HCT116 (cell line): ENCODE data around the gene JUN. TPM values are rescaled to one million over a fixed set of nuclear protein-coding genes. Genes with fewer than 3 reads are reported as not detected.

ENCODE experiments used
- ATAC-seq: fragments of 200-7000 bp; cut with Tn5 transposase; 2 replicates; pipeline ENCODE4 v1.9.1; 2020; ENCODE audit warnings: mild to moderate bottlenecking, moderate library complexity
- BruUV-seq: library from RNA; stranded (reverse); fragments of 400-500 nt; replicated peaks from 2 replicates; lab custom pipeline; 2021; lab: Mats Ljungman, UMichigan
- CTCF ChIA-PET: fragments of 300-600 bp; sonication (Branson Sonifier 250); formaldehyde crosslinking; loops from one replicate; lab custom pipeline; 2021; ENCODE audit warnings: antibody characterized with exemption; lab: Charles Lee
- POLR2A ChIA-PET: fragments of 300-600, 350-600 bp; sonication (Branson Sonifier 250); formaldehyde crosslinking; loops from one replicate; lab custom pipeline; 2021; ENCODE audit warnings: antibody characterized with exemption; lab: Charles Lee
- RAD21 ChIA-PET, 2 experiments: fragments of 300-600 bp; sonication (Branson Sonifier 250); formaldehyde crosslinking; loops; one replicate each; lab custom pipeline; 2023; ENCODE audit warnings: low total read pairs in 2 of 2; ENCODE audit not compliant: uncharacterized antibody in 2 of 2, unreplicated experiment in 2 of 2, low non-redundant PET in 1 of 2; lab: Charles Lee
- DNase-seq: peaks from one replicate; pipeline ENCODE4 v3.0.0-alpha.2; 2010; ENCODE audit warnings: low read depth, low spot score
- H2AFZ ChIP-seq: fragments of 200-600 bp; shearing (Covaris generic), sonication (generic); 2 replicates; pipeline ENCODE4 v1.6.1; 2017; ENCODE audit warnings: low read depth, mixed run types, mixed read lengths, antibody characterized with exemption, low read length; ENCODE audit not compliant: poor library complexity, severe bottlenecking
- H3K27ac ChIP-seq: 2 replicates; pipeline ENCODE4 v1.5.1; 2012; ENCODE audit warnings: low read depth, low read length
- H3K27me3 ChIP-seq: fragments of 200-600 bp; sonication (generic); 2 replicates; pipeline ENCODE4 v1.6.1; 2016; ENCODE audit warnings: mixed run types, low read length, mixed read lengths; ENCODE audit not compliant: insufficient read depth
- H3K36me3 ChIP-seq, 2 experiments: fragments of 200-500 bp in 1 of 2; fragments of 200-600 bp in 1 of 2; sonication (Bioruptor generic) in 1 of 2; sonication (generic) in 1 of 2; 2 replicates each; pipeline versions ENCODE4 v1.5.1 to v1.6.1; 2014 to 2016; ENCODE audit warnings: low read length in 2 of 2, inconsistent platforms in 1 of 2, mixed read lengths in 1 of 2, mixed run types in 1 of 2; ENCODE audit not compliant: insufficient read depth in 2 of 2, control insufficient read depth in 1 of 2
- H3K4me1 ChIP-seq, 2 experiments: fragments of 200-600 bp in 1 of 2; sonication (generic) in 1 of 2; 2 replicates each; pipeline versions ENCODE4 v1.5.1 to v1.6.1; 2012 to 2017; ENCODE audit warnings: low read length in 2 of 2, inconsistent platforms in 1 of 2, mild to moderate bottlenecking in 1 of 2, mixed read lengths in 1 of 2, mixed run types in 1 of 2, moderate library complexity in 1 of 2; ENCODE audit not compliant: insufficient read depth in 2 of 2, control insufficient read depth in 1 of 2
- H3K4me2 ChIP-seq: fragments of 200-600 bp; sonication (generic); 2 replicates; pipeline ENCODE4 v1.6.1; 2017; ENCODE audit warnings: mixed run types, low read length, mixed read lengths
- H3K4me3 ChIP-seq, 2 experiments: fragments of 200-600 bp in 1 of 2; sonication (generic) in 1 of 2; replicated peaks in 1 of 2; 2 replicates each; pipeline ENCODE4 v1.5.1; 2011 to 2016; ENCODE audit warnings: low read length in 2 of 2, control low read depth in 1 of 2, low read depth in 1 of 2, mild to moderate bottlenecking in 1 of 2, mixed read lengths in 1 of 2, mixed run types in 1 of 2
- H3K79me2 ChIP-seq: fragments of 200-600 bp; sonication (generic); 2 replicates; pipeline ENCODE4 v1.6.1; 2017; ENCODE audit warnings: mild to moderate bottlenecking, mixed run types, low read length, moderate library complexity, mixed read lengths; ENCODE audit not compliant: insufficient read depth
- H3K9ac ChIP-seq: fragments of 200-600 bp; sonication (generic); 2 replicates; pipeline ENCODE4 v1.6.1; 2016; ENCODE audit warnings: low read length, mixed read lengths
- H3K9me2 ChIP-seq: fragments of 200-600 bp; sonication (generic), shearing (Covaris generic); 2 replicates; pipeline ENCODE4 v1.6.1; 2017; ENCODE audit warnings: mixed run types, mild to moderate bottlenecking, moderate library complexity; ENCODE audit not compliant: insufficient read depth
- H3K9me3 ChIP-seq, 2 experiments: fragments of 200-500 bp in 1 of 2; fragments of 200-600 bp in 1 of 2; sonication (Bioruptor generic) in 1 of 2; sonication (generic) in 1 of 2; 2 replicates each; pipeline ENCODE4 v1.6.1; 2014 to 2017; ENCODE audit warnings: low read length in 2 of 2, mixed read lengths in 2 of 2, inconsistent platforms in 1 of 2, low read depth in 1 of 2, mild to moderate bottlenecking in 1 of 2, mixed run types in 1 of 2, moderate library complexity in 1 of 2; ENCODE audit not compliant: control insufficient read depth in 1 of 2, insufficient read depth in 1 of 2
- H4K20me1 ChIP-seq: fragments of 200-600 bp; sonication (generic), shearing (Covaris generic); 2 replicates; pipeline ENCODE4 v1.6.1; 2017; ENCODE audit warnings: mixed run types, mild to moderate bottlenecking, moderate library complexity; ENCODE audit not compliant: insufficient read depth
- CBX3 ChIP-seq: IDR thresholded peaks from 2 replicates; pipeline ENCODE4 v1.6.1; 2012; ENCODE audit warnings: low read depth
- CEBPB ChIP-seq: IDR thresholded peaks from 2 replicates; pipeline ENCODE4 v1.6.1; 2012; ENCODE audit warnings: low read depth
- EGR1 ChIP-seq: IDR thresholded peaks from 2 replicates; pipeline ENCODE4 v1.6.1; 2012; ENCODE audit warnings: low read depth
- ELF1 ChIP-seq: IDR thresholded peaks from 2 replicates; pipeline ENCODE4 v1.6.1; 2012; ENCODE audit warnings: low read depth, borderline replicate concordance
- EZH2phosphoT487 ChIP-seq: fragments of 200-600 bp; IDR thresholded peaks from 2 replicates; pipeline ENCODE4 v1.6.1; 2018; ENCODE audit warnings: antibody characterized with exemption, borderline replicate concordance
- FOSL1 ChIP-seq: IDR thresholded peaks from 2 replicates; pipeline ENCODE4 v1.6.1; 2012; ENCODE audit warnings: low read depth
- JUND ChIP-seq: IDR thresholded peaks from 2 replicates; pipeline ENCODE4 v1.6.1; 2012
- POLR2A ChIP-seq: IDR thresholded peaks from 2 replicates; pipeline ENCODE4 v1.7.0; 2011; ENCODE audit warnings: borderline replicate concordance; ENCODE audit not compliant: insufficient read depth, insufficient read length; ENCODE audit errors: extremely low read depth
- RAD21 ChIP-seq: IDR thresholded peaks from 2 replicates; pipeline ENCODE4 v1.6.1; 2012; ENCODE audit warnings: low read depth, mild to moderate bottlenecking
- SRF ChIP-seq: IDR thresholded peaks from 2 replicates; pipeline ENCODE4 v1.6.1; 2012; ENCODE audit warnings: low read depth
- TCF7L2 ChIP-seq: IDR thresholded peaks from 2 replicates; pipeline ENCODE4 v1.7.0; 2011; ENCODE audit warnings: borderline replicate concordance, inconsistent platforms; ENCODE audit not compliant: insufficient read depth, insufficient read length; ENCODE audit errors: extremely low read depth
- YY1 ChIP-seq: IDR thresholded peaks from 2 replicates; pipeline ENCODE4 v1.6.1; 2011; ENCODE audit warnings: low read length, low read depth, moderate library complexity, mild to moderate bottlenecking; ENCODE audit not compliant: insufficient replicate concordance; ENCODE audit errors: extremely low read depth
- ZNF274 ChIP-seq: fragments of 200-500 bp; sonication (Bioruptor generic); IDR thresholded peaks from 2 replicates; pipeline ENCODE4 v1.6.1; 2014; ENCODE audit warnings: mild to moderate bottlenecking, low read depth, low read length, inconsistent platforms
- intact Hi-C: fragments of 100-400 bp; cut with micrococcal nuclease; formaldehyde crosslinking; loops from 2 replicates; pipeline ENCODE4 v1.10.0; 2022
- total RNA-seq: library from RNA; stranded (reverse); gene quantifications from one replicate; pipeline ENCODE4 v1.2.1, GENCODE V29; 2021; ENCODE audit not compliant: unreplicated experiment
- TF ChIP-seq, protein P1 (sequence below), 3 experiments: fragments of 200-600 bp in 1 of 3; sonication (generic) in 1 of 3; IDR thresholded peaks in 2 of 3; conservative IDR thresholded peaks in 1 of 3; 2 replicates each; pipeline ENCODE4 v1.5.1; 2012 to 2017; ENCODE audit warnings: low read depth in 2 of 3, low read length in 2 of 3, antibody characterized with exemption in 1 of 3, borderline replicate concordance in 1 of 3, control low read depth in 1 of 3, mild to moderate bottlenecking in 1 of 3, mixed read lengths in 1 of 3, mixed run types in 1 of 3, moderate library complexity in 1 of 3; ENCODE audit not compliant: insufficient read depth in 1 of 3
- TF ChIP-seq, protein P2 (sequence below): IDR thresholded peaks from 2 replicates; pipeline ENCODE4 v1.6.1; 2012
- TF ChIP-seq, protein P3 (sequence below): IDR thresholded peaks from 2 replicates; pipeline ENCODE4 v1.6.1; 2011; ENCODE audit warnings: mild to moderate bottlenecking, low read length, moderate library complexity; ENCODE audit not compliant: insufficient replicate concordance; ENCODE audit errors: extremely low read depth
- TF ChIP-seq, protein P4 (sequence below): IDR thresholded peaks from 2 replicates; pipeline ENCODE4 v1.6.1; 2012; ENCODE audit warnings: low read depth

JUN gene
- total RNA-seq, 1 experiment from 2014 or later, result 18.7 TPM

DNA sequence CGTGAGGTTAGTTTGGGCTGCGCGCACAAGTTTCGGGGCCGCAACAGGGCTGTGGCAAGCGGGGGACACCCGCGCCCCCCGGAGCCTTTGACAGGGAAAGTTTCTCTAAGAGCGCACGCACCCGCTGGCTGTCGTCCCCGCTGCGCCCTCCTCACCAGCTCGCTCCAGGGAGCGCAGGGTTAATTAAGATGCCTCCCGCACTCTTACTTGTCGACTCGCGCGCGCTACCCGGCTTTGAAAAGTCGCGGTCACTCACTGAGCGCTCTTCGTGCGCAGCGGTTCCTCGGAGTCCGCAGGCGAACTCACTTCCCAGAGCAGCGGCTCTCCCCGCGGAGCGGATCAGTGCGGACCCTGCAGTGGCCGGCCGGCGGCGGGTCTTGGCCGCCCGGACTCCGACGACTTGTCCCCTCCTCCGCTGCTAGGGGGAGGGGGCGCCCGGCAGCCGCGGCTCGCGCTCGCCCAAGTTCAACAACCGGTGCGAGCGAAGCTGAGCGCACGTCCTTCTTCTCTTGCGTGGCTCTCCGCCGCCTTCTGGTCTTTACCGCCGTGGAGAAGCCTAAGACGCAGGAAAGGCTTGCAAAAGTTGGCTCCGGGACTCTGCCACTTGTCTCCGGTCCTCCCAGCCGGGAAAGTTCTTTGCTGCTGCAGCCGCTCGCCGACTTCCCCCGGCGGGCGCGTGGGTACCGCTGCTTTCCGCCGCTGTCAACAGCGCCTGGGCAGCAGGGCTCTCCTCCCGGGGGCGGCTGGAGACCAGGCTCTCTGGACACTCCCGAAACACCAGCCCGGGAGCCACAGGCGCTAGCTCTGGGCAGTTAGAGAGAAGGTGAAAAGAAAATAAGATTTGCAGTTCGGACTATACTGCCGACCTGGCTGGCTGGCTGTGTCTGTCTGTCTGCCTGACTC lies 506 bp downstream of the JUN start:
- ATAC-seq, result peak; percentile 27
- H3K27ac ChIP-seq, result peak overlapping the region; percentile 89
- TSS peak; percentile 65 for BruUV-seq
- peaks cover 10 to 33% of the 10 kb centered on the region in 2 experiments; a peak in 3 of 4 replicates for H3K4me1 ChIP-seq
- CTCF ChIA-PET, result interaction anchor here (1.0 kb wide), 1 partner anchor 975 kb away, joined by 4 read pairs; no protein-coding TSS in a partner anchor
- no peaks in the 10 kb centered on the region for H3K9me2 ChIP-seq
- no peaks in the 10 kb centered on the region for H3K27me3 ChIP-seq
- no peak for TF ChIP-seq EZH2phosphoT487
- TF ChIP-seq ELF1, result no peak
- TF ChIP-seq ZNF274, result no peak
- TF ChIP-seq, protein P1, sequence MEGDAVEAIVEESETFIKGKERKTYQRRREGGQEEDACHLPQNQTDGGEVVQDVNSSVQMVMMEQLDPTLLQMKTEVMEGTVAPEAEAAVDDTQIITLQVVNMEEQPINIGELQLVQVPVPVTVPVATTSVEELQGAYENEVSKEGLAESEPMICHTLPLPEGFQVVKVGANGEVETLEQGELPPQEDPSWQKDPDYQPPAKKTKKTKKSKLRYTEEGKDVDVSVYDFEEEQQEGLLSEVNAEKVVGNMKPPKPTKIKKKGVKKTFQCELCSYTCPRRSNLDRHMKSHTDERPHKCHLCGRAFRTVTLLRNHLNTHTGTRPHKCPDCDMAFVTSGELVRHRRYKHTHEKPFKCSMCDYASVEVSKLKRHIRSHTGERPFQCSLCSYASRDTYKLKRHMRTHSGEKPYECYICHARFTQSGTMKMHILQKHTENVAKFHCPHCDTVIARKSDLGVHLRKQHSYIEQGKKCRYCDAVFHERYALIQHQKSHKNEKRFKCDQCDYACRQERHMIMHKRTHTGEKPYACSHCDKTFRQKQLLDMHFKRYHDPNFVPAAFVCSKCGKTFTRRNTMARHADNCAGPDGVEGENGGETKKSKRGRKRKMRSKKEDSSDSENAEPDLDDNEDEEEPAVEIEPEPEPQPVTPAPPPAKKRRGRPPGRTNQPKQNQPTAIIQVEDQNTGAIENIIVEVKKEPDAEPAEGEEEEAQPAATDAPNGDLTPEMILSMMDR (IDR thresholded peaks at IDR 0.05 in 2 of 3, conservative IDR thresholded peaks at IDR 0.05 in 1 of 3; ENCODE audit: borderline replicate concordance in 1 of 3, insufficient read depth in 1 of 3, low read depth in 2 of 3, low read length in 2 of 3), result no peak
- no peak for TF ChIP-seq JUND
- no peak for TF ChIP-seq YY1
- TF ChIP-seq, protein P2, sequence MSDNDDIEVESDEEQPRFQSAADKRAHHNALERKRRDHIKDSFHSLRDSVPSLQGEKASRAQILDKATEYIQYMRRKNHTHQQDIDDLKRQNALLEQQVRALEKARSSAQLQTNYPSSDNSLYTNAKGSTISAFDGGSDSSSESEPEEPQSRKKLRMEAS, result no peak
- TF ChIP-seq EGR1, result peak; percentile 42; the same call in 1 of the 2 replicates
- no peak for TF ChIP-seq CBX3
- TF ChIP-seq SRF, result no peak
- TF ChIP-seq, protein P3, sequence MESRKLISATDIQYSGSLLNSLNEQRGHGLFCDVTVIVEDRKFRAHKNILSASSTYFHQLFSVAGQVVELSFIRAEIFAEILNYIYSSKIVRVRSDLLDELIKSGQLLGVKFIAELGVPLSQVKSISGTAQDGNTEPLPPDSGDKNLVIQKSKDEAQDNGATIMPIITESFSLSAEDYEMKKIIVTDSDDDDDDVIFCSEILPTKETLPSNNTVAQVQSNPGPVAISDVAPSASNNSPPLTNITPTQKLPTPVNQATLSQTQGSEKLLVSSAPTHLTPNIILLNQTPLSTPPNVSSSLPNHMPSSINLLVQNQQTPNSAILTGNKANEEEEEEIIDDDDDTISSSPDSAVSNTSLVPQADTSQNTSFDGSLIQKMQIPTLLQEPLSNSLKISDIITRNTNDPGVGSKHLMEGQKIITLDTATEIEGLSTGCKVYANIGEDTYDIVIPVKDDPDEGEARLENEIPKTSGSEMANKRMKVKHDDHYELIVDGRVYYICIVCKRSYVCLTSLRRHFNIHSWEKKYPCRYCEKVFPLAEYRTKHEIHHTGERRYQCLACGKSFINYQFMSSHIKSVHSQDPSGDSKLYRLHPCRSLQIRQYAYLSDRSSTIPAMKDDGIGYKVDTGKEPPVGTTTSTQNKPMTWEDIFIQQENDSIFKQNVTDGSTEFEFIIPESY, result no peak
- TF ChIP-seq FOSL1, result no peak
- no peak for TF ChIP-seq POLR2A
- TF ChIP-seq TCF7L2, result no peak
- 0 out of 2 replicates have a peak, but pooled peaks have one; percentile 6 for TF ChIP-seq RAD21
- TF ChIP-seq, protein P4, sequence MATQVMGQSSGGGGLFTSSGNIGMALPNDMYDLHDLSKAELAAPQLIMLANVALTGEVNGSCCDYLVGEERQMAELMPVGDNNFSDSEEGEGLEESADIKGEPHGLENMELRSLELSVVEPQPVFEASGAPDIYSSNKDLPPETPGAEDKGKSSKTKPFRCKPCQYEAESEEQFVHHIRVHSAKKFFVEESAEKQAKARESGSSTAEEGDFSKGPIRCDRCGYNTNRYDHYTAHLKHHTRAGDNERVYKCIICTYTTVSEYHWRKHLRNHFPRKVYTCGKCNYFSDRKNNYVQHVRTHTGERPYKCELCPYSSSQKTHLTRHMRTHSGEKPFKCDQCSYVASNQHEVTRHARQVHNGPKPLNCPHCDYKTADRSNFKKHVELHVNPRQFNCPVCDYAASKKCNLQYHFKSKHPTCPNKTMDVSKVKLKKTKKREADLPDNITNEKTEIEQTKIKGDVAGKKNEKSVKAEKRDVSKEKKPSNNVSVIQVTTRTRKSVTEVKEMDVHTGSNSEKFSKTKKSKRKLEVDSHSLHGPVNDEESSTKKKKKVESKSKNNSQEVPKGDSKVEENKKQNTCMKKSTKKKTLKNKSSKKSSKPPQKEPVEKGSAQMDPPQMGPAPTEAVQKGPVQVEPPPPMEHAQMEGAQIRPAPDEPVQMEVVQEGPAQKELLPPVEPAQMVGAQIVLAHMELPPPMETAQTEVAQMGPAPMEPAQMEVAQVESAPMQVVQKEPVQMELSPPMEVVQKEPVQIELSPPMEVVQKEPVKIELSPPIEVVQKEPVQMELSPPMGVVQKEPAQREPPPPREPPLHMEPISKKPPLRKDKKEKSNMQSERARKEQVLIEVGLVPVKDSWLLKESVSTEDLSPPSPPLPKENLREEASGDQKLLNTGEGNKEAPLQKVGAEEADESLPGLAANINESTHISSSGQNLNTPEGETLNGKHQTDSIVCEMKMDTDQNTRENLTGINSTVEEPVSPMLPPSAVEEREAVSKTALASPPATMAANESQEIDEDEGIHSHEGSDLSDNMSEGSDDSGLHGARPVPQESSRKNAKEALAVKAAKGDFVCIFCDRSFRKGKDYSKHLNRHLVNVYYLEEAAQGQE, result no peak
- no peak for TF ChIP-seq CEBPB
- TF ChIP-seq, all 23 proteins: peak for 2
- RAD21 ChIA-PET, result interaction anchor here in 1 of 2 experiments (0.6 kb wide), 1 partner anchor 290 kb away, joined by 3 read pairs; no protein-coding TSS in a partner anchor
- H3K79me2 ChIP-seq, result peaks cover 15% of the 10 kb centered on the region
- POLR2A ChIA-PET, result interaction anchor here (0.6 to 2.6 kb wide), 22 partner anchors 10 to 906 kb away, joined by 3 to 10 read pairs (median 4); no protein-coding TSS in a partner anchor
- H3K4me3 ChIP-seq, result peak overlapping the region; percentile 61 to 79
- intact Hi-C loops, result loop anchor here (10.0 kb wide), 1 partner anchor 651 kb away; no protein-coding TSS in a partner anchor
- no peaks in the 10 kb centered on the region for H3K36me3 ChIP-seq
- H3K9me3 ChIP-seq, result no peaks in the 10 kb centered on the region
- DNase-seq, result no peak
- no peaks in the 10 kb centered on the region for H4K20me1 ChIP-seq
- H3K4me2 ChIP-seq, result peak overlapping the region; percentile 85
- peak overlapping the region; percentile 84 for H3K9ac ChIP-seq
- H2AFZ ChIP-seq, result no peak overlapping the region
